ENCODE results near the gene RREB1.

Gene RREB1

DNA sequence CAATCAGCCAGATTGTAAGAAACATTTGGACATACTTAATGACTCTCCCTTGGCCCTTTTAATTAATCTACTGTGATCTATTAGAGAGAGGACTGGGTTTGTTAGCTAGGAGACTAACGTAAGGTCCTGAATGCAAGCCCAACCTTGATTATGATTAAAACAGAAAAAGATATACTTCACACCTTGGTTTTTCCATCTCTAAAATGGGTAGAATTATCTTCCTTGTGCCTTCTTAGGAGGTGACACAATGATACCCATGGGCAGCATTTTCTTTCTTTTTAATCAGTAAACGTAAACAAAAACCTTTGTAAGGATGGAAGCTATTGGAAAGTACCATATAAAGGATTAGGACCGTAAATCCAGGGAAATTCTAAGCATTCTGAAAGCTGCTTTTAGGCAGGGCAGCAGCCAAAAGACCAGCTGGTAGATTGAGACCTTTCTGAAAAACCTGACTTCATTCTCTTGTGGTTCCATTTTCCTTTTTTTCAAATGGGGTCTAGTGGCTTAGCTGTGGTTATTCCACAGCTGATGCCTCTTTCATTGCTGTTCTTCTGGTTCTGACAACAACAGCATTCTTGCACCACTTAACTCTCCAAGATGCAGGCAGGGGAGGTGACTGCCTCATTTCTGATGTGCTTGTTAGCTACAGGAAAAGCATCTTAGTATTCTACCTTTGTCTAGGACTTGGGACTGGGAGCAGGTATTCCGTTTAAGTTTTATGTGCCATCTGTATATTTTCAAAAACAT, 27.4 kb downstream of the RREB1 start:
- no peaks in the 10 kb centered on the region for H3K27me3 ChIP-seq (ENCODE audit: control insufficient read depth, low read length)
- H3K36me3 ChIP-seq (ENCODE audit: control insufficient read depth, low read length) = 0 out of 2 replicates have a peak, but pooled peaks cover 3% of the 10 kb centered on the region
- no peaks in the 10 kb centered on the region for H3K9me2 ChIP-seq (replicated peaks; ENCODE audit: control insufficient read depth, low read length)
- no peak overlapping the region for H3K4me3 ChIP-seq (ENCODE audit: low read length)
- H3K27ac ChIP-seq (ENCODE audit: low read depth, low read length) = no peak overlapping the region
- H4K20me1 ChIP-seq (ENCODE audit: control insufficient read depth, insufficient read depth, low read depth, low read length) = peaks cover 11% of the 10 kb centered on the region; the same call in 1 of the 2 replicates
- TF ChIP-seq EZH2phosphoT487 (IDR thresholded peaks at IDR 0.05; ENCODE audit: borderline replicate concordance, low read length) (no peak), CTCF (IDR thresholded peaks at IDR 0.05; ENCODE audit: low read depth, low read length, poor library complexity, severe bottlenecking) (no peak)
- H3K4me1 ChIP-seq (ENCODE audit: control insufficient read depth, low read length) = peaks cover 65% of the 10 kb centered on the region
- no peak overlapping the region for H3K4me2 ChIP-seq (ENCODE audit: low read length)
- peaks cover 82% of the 10 kb centered on the region for H3K79me2 ChIP-seq (ENCODE audit: control insufficient read depth, low read length)
- peaks cover 8% of the 10 kb centered on the region; the same call in 1 of the 2 replicates for H3F3A ChIP-seq (ENCODE audit: control insufficient read depth, insufficient read depth)
- H3K9me3 ChIP-seq (ENCODE audit: control insufficient read depth, insufficient read depth, low read length) = no peaks in the 10 kb centered on the region

DNA sequence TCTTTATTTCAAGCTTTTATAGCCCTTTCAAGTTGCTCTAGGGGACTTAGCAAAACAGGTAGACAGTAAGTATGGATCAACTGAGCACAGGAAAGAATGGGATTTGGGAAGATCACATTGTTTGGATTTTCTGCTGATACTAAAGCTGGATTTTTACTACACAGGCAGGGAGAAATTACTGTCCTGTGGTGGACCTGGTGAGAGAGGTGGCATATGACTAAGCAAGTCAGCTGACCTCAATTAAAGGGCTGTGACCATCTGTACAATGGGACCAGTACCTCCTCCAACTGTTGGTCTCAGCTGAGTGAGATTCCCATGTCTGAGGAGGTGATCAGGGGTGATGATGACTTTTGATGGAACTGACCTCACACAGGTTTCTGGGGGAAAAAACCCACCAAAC, 28.0 kb downstream of the RREB1 start:
- Histone ChIP-seq H3K9me2 (replicated peaks; ENCODE audit: control insufficient read depth, low read length) (no peaks in the 10 kb centered on the region), H3K4me2 (ENCODE audit: low read length) (peak overlapping the region; percentile 7; the same call in 1 of the 2 replicates), H3K79me2 (ENCODE audit: control insufficient read depth, low read length) (peaks cover 83% of the 10 kb centered on the region), H3F3A (ENCODE audit: control insufficient read depth, insufficient read depth) (peaks cover 8% of the 10 kb centered on the region; the same call in 1 of the 2 replicates), H4K20me1 (ENCODE audit: control insufficient read depth, insufficient read depth, low read depth, low read length) (peaks cover 12% of the 10 kb centered on the region; the same call in 1 of the 2 replicates), H3K36me3 (ENCODE audit: control insufficient read depth, low read length) (0 out of 2 replicates have a peak, but pooled peaks cover 3% of the 10 kb centered on the region), H3K27ac (ENCODE audit: low read depth, low read length) (no peak overlapping the region), H3K4me1 (ENCODE audit: control insufficient read depth, low read length) (peaks cover 70% of the 10 kb centered on the region), H3K4me3 (ENCODE audit: low read length) (no peak overlapping the region), H3K9me3 (ENCODE audit: control insufficient read depth, insufficient read depth, low read length) (no peaks in the 10 kb centered on the region), H3K27me3 (ENCODE audit: control insufficient read depth, low read length) (no peaks in the 10 kb centered on the region)
- TF ChIP-seq CTCF (IDR thresholded peaks at IDR 0.05; ENCODE audit: low read depth, low read length, poor library complexity, severe bottlenecking) (no peak), EZH2phosphoT487 (IDR thresholded peaks at IDR 0.05; ENCODE audit: borderline replicate concordance, low read length) (no peak)

DNA sequence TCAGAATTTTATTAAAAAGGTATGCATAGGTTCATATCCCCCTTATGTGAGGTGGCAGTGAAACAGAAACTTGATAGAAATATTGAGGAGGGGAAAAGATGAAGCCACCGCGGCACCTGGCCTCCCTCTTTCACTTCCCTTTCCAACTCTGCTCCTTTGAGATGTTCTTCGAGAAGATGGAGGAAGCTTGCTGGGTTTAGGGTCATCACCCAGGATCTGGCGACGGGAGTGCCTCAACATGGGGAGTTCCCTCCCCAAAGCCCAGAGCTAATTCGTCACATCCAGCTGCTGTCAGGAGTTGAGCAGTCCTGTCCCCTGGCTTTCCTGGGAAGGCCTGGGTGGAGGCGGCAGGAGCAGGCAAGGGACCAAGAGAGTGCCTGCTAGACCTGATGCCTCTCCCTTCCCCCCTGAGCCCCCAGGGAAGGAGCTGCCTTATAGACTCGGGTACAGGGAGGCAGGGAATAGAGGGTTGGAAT, 29.1 kb downstream of the RREB1 start:
- Histone ChIP-seq H3K79me2 (ENCODE audit: control insufficient read depth, low read length) (peaks cover 82% of the 10 kb centered on the region), H3K27me3 (ENCODE audit: control insufficient read depth, low read length) (no peaks in the 10 kb centered on the region), H3K4me1 (ENCODE audit: control insufficient read depth, low read length) (peaks cover 76% of the 10 kb centered on the region), H3K27ac (ENCODE audit: low read depth, low read length) (peak overlapping the region; percentile 39), H3K4me3 (ENCODE audit: low read length) (peak overlapping the region; percentile 57), H3K9me3 (ENCODE audit: control insufficient read depth, insufficient read depth, low read length) (no peaks in the 10 kb centered on the region), H3K9me2 (replicated peaks; ENCODE audit: control insufficient read depth, low read length) (no peaks in the 10 kb centered on the region), H4K20me1 (ENCODE audit: control insufficient read depth, insufficient read depth, low read depth, low read length) (peaks cover 12% of the 10 kb centered on the region; the same call in 1 of the 2 replicates), H3K4me2 (ENCODE audit: low read length) (peak overlapping the region; percentile 74), H3F3A (ENCODE audit: control insufficient read depth, insufficient read depth) (peaks cover 8% of the 10 kb centered on the region; the same call in 1 of the 2 replicates), H3K36me3 (ENCODE audit: control insufficient read depth, low read length) (0 out of 2 replicates have a peak, but pooled peaks cover 3% of the 10 kb centered on the region)
- no peak for TF ChIP-seq CTCF (IDR thresholded peaks at IDR 0.05; ENCODE audit: low read depth, low read length, poor library complexity, severe bottlenecking)
- no peak for TF ChIP-seq EZH2phosphoT487 (IDR thresholded peaks at IDR 0.05; ENCODE audit: borderline replicate concordance, low read length)
